T-helper 1 cell treated with Interleukin-12 subunit alpha and Interleukin-12 subunit beta and Interleukin-4 antibody, amounts not matched to agents 30 μg/mL and 1 μg/mL, for 36 hours (primary cell): ENCODE data around the gene TCL1B.

Experiments used
- H3K27ac Mint-ChIP-seq: one replicate; pipeline ENCODE4 v1.8.0; 2021; ENCODE audit warnings: mild to moderate bottlenecking, mixed read lengths
- H3K27me3 Mint-ChIP-seq: one replicate; pipeline ENCODE4 v1.8.0; 2021; ENCODE audit warnings: low read depth, mixed read lengths
- H3K36me3 Mint-ChIP-seq: one replicate; pipeline ENCODE4 v1.8.0; 2021; ENCODE audit warnings: low read depth, mixed read lengths
- H3K4me1 Mint-ChIP-seq: one replicate; pipeline ENCODE4 v1.8.0; 2021; ENCODE audit warnings: low read depth, mixed read lengths
- H3K4me3 Mint-ChIP-seq: one replicate; pipeline ENCODE4 v1.8.0; 2021; ENCODE audit warnings: mild to moderate bottlenecking, moderate library complexity, mixed read lengths
- H3K9me3 Mint-ChIP-seq: one replicate; pipeline ENCODE4 v1.8.0; 2021; ENCODE audit warnings: mixed read lengths

The TCL1B gene

GRCh38 chr14:95733212-95733611, 47.0 kb downstream of the TCL1B start:
- Mint-ChIP-seq H3K4me3 (no peak overlapping the region), H3K27me3 (peaks cover 18% of the 10 kb centered on the region), H3K9me3 (no peaks in the 10 kb centered on the region), H3K27ac (no peak overlapping the region), H3K36me3 (no peaks in the 10 kb centered on the region), H3K4me1 (no peaks in the 10 kb centered on the region)

GRCh38 chr14:95739356-95739755, 53.1 kb downstream of the TCL1B start:
- peaks cover 4% of the 10 kb centered on the region for H3K4me1 Mint-ChIP-seq
- peaks cover 3% of the 10 kb centered on the region for H3K27me3 Mint-ChIP-seq
- H3K36me3 Mint-ChIP-seq = no peaks in the 10 kb centered on the region
- no peak overlapping the region for H3K27ac Mint-ChIP-seq
- H3K9me3 Mint-ChIP-seq = peaks cover 6% of the 10 kb centered on the region
- no peak overlapping the region for H3K4me3 Mint-ChIP-seq

GRCh38 chr14:95741038-95741490, 54.8 kb downstream of the TCL1B start:
- no peak overlapping the region for H3K27ac Mint-ChIP-seq
- H3K9me3 Mint-ChIP-seq = peaks cover 6% of the 10 kb centered on the region
- no peak overlapping the region for H3K4me3 Mint-ChIP-seq
- no peaks in the 10 kb centered on the region for H3K36me3 Mint-ChIP-seq
- peaks cover 4% of the 10 kb centered on the region for H3K4me1 Mint-ChIP-seq
- H3K27me3 Mint-ChIP-seq = no peaks in the 10 kb centered on the region

GRCh38 chr14:95741781-95742180, 55.6 kb downstream of the TCL1B start:
- peaks cover 6% of the 10 kb centered on the region for H3K9me3 Mint-ChIP-seq

More at GRCh38 chr14:95741781-95742180, 55.6 kb downstream of the TCL1B start:
- Mint-ChIP-seq H3K4me3 (no peak overlapping the region), H3K4me1 (peaks cover 4% of the 10 kb centered on the region), H3K36me3 (no peaks in the 10 kb centered on the region), H3K27me3 (no peaks in the 10 kb centered on the region), H3K27ac (no peak overlapping the region)
